Measurements from ENCODE around the gene PDZD4.

DNA sequence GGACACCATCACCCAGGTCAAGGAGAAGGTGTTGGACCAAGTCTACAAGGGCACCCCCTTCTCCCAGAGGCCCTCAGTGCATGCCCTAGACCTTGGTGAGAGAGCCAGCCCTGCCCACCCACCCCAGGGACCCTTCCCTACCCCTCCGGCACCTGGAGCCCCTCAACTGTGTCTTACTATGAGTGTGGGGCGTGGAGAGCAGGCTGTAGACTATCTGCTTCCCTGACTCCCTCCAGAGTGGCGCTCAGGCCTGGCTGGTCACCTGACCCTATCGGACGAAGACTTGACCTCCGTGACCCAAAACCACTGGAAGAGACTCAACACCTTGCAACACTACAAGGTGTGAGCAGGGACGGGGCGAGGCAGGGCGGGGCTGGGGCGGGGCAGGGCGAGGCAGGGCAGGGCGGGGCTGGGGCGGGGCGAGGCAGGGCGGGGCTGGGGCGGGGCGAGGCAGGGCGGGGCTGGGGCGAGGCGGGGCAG, 54.2 kb downstream of the PDZD4 start:
- TF ChIP-seq, protein P1, sequence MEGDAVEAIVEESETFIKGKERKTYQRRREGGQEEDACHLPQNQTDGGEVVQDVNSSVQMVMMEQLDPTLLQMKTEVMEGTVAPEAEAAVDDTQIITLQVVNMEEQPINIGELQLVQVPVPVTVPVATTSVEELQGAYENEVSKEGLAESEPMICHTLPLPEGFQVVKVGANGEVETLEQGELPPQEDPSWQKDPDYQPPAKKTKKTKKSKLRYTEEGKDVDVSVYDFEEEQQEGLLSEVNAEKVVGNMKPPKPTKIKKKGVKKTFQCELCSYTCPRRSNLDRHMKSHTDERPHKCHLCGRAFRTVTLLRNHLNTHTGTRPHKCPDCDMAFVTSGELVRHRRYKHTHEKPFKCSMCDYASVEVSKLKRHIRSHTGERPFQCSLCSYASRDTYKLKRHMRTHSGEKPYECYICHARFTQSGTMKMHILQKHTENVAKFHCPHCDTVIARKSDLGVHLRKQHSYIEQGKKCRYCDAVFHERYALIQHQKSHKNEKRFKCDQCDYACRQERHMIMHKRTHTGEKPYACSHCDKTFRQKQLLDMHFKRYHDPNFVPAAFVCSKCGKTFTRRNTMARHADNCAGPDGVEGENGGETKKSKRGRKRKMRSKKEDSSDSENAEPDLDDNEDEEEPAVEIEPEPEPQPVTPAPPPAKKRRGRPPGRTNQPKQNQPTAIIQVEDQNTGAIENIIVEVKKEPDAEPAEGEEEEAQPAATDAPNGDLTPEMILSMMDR (conservative IDR thresholded peaks at IDR 0.05): no peak
- no peak for TF ChIP-seq ZFX (IDR thresholded peaks at IDR 0.05)
